Ishikawa (cell line): ENCODE data around the gene FXR1.

Experiments
- EGR1 ChIP-seq: IDR thresholded peaks from 2 replicates; pipeline ENCODE4 v1.6.1; 2012
- MAX ChIP-seq: IDR thresholded peaks from 2 replicates; pipeline ENCODE4 v1.6.1; 2012
- TAF1 ChIP-seq: IDR thresholded peaks from 2 replicates; pipeline ENCODE4 v1.6.1; 2012; ENCODE audit warnings: low read depth, mild to moderate bottlenecking
- YY1 ChIP-seq: IDR thresholded peaks from 2 replicates; pipeline ENCODE4 v1.6.1; 2012; ENCODE audit warnings: low read depth

DNA sequence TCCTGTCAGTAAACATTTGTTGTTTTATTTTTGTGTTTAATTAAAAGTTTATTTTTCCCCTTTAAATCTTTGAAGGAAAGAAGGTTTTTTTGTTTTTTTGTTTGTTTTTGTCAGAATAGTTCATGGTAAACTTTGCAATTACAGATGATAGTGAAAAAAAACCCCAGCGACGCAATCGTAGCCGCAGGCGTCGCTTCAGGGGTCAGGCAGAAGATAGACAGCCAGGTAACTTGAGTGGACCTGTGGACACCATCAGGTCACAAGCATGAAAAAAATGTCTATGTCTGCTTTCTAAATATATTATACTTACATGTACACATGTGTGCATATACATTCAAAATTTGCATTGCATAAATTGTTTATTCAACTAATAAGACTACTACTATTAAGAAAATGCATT, 58.5 kb downstream of the FXR1 start:
- TF ChIP-seq YY1 (no peak), MAX (no peak), EGR1 (no peak), TAF1 (no peak)
